Measurements from ENCODE around the gene HIPK4. TPM values are rescaled to one million over a fixed set of nuclear protein-coding genes. Genes with fewer than 3 reads are reported as not detected.
"Not testable (repeated sequence)": the region's sequence is repeated elsewhere in the genome, so short reads cannot be mapped to it uniquely, and the experiment has no call there.

The HIPK4 gene
- total RNA-seq, 2 experiments from 2014 or later, result 0.10 TPM

DNA sequence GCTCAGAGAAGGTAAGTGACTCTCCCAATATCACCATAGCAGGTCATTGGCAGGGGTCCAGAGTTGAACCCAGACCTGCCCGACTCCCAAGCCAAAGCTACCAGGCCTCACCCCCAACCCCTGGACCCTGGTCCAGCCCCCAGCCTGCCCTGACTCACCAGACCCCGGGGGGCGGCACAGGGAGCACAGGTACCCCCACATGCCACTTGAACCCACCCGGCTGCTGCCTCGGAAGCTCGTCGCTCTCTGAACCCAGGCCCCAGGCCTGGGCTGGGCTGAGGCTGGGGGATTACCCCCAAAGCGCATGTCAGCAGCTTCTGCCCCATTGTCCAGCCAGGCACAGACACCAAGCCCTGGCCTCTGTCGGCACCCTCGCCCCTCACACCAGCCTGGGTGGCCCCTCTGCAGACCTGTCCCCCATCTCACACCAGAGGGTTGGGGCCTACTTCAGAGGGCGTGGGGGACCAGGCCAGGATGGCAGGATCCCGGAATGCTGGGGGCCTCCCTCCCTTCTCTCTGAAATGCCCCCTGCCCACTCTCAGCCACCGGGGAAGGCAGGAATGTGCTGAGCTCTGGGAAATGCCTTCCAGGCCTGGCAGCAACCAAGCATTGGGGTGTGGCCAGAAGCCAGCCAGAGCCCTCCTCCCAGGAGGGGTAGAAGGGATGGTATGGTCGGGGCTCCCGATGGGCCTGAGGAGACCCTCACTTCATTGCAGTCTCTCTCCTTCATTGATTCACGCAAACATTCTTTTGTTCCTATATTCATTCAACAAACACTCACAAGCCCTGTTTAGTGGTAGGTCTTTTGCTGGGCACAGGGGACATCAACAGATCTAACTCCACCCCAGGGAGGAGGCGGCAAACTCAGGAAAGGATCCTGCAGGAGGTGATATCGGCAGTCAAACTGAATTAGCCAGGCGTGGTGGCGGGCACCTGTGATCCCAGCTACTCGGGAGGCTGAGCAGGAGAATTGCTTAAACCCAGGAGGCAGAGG is 24.9 kb upstream of the HIPK4 start:
- POLR2A ChIA-PET, result interaction anchor here (1.0 kb wide), 1 partner anchor 29 kb away, joined by 3 read pairs; no protein-coding TSS in a partner anchor
- Mint-ChIP-seq H3K36me3 (ENCODE audit: low read depth) (no peaks in the 10 kb centered on the region), H3K27ac (no peak overlapping the region), H3K4me1 (peaks cover 33% of the 10 kb centered on the region), H3K27me3 (peaks cover 1% of the 10 kb centered on the region), H3K9me3 (no peaks in the 10 kb centered on the region), H3K4me3 (no peak overlapping the region)
- DNase-seq, result no peak
- CTCF ChIA-PET, result interaction anchor here (1.9 kb wide), 1 partner anchor 10 kb away, joined by 5 read pairs; no protein-coding TSS in a partner anchor

DNA sequence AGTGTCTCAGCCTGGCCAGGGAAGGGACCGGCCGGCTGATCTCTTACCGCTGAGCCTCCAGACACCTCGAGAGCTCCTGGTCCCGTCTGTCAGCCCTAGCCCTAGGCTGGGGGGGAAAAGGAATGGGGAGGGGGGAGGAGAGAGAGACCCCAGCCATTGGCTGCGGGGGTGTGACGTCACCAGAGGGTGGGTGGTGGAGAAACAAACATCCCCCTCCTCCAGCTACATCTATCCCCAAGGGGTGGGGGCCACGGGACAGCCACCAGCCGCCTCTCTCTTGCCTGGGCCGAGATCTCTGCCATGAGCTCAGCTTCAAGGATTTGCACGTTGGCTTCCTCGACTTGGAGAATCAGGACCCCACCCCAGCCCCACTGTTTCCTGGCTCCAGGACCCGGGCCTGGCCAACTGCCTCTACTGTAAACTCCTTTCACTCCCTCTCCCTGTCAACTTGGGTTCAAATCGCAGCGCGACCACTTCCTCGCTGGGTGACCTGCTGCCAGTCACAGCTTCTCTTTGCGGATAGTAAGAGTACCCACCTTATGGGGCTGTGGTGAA is 23.4 kb upstream of the HIPK4 start, which contains the start of gene PRX:
Gene PRX, minus strand, starts transcription at position 88 of the 555 bp plus-strand sequence. CDS start 5,446 bp downstream, outside the sequence.
- H3K4me1 Mint-ChIP-seq, result peaks cover 26% of the 10 kb centered on the region
- no peak within 1 kb of the TSS for H3K4me3 Mint-ChIP-seq
- H3K27me3 Mint-ChIP-seq, result peaks cover 1% of the 10 kb centered on the region
- no peak for DNase-seq
- no peaks in the 10 kb centered on the region for H3K9me3 Mint-ChIP-seq
- no peaks in the 10 kb centered on the region for H3K36me3 Mint-ChIP-seq (ENCODE audit: low read depth)
- POLR2A ChIA-PET, result interaction anchor here (1.2 to 1.4 kb wide), 2 partner anchors 8 to 30 kb away, joined by 3 to 5 read pairs; no protein-coding TSS in a partner anchor
- CTCF ChIA-PET, result interaction anchor here (1.9 kb wide), 1 partner anchor 11 kb away, joined by 5 read pairs; no protein-coding TSS in a partner anchor
- no peak within 1 kb of the TSS for H3K27ac Mint-ChIP-seq

DNA sequence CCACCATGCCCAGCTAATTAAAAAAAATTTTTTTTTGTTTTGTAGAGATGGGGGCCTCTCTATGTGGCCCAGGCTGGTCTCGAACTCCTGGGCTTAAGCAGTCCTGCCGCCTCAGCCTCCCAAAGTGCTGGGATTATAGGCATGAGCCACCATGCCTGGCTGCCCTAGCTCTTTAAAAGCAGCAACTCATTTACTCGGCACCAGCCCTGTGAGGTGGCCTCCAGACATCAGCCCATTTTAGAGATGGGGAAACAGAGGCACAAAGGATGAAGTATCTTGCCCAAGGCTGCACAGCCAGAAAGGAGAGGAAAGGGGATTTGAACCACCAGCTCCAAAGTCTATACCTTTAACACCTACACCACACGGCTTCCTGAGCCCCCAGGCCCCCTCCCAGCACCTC is 22.9 kb upstream of the HIPK4 start:
- Mint-ChIP-seq H3K4me1 (peaks cover 26% of the 10 kb centered on the region), H3K27ac (no peak overlapping the region), H3K36me3 (ENCODE audit: low read depth) (no peaks in the 10 kb centered on the region), H3K4me3 (no peak overlapping the region), H3K27me3 (peaks cover 1% of the 10 kb centered on the region), H3K9me3 (no peaks in the 10 kb centered on the region)
- POLR2A ChIA-PET, result interaction anchor here (1.2 to 1.4 kb wide), 2 partner anchors 9 to 30 kb away, joined by 3 to 5 read pairs; no protein-coding TSS in a partner anchor
- CTCF ChIA-PET, result interaction anchor here (0.8 to 1.9 kb wide), 3 partner anchors 8 to 13 kb away, joined by 4 to 5 read pairs (median 4); partner anchors contain the start of gene SERTAD1
- DNase-seq, result no peak

- no peaks in the 10 kb centered on the region for H3K36me3 Mint-ChIP-seq (ENCODE audit: low read depth)
- DNase-seq, result no peak
- H3K9me3 Mint-ChIP-seq, result no peaks in the 10 kb centered on the region
- CTCF ChIA-PET, result interaction anchor here (0.8 to 1.8 kb wide), 3 partner anchors 9 to 14 kb away, joined by 4 to 10 read pairs (median 4); partner anchors contain the start of gene SERTAD1
- peaks cover 1% of the 10 kb centered on the region for H3K27me3 Mint-ChIP-seq
- no peak overlapping the region for H3K27ac Mint-ChIP-seq
- POLR2A ChIA-PET, result interaction anchor here (1.2 kb wide), 1 partner anchor 10 kb away, joined by 5 read pairs; no protein-coding TSS in a partner anchor
- H3K4me3 Mint-ChIP-seq, result no peak overlapping the region
- peaks cover 22% of the 10 kb centered on the region for H3K4me1 Mint-ChIP-seq
Measured at GRCh38 chr19:40411958-40412499, 22.0 kb upstream of the HIPK4 start.

DNA sequence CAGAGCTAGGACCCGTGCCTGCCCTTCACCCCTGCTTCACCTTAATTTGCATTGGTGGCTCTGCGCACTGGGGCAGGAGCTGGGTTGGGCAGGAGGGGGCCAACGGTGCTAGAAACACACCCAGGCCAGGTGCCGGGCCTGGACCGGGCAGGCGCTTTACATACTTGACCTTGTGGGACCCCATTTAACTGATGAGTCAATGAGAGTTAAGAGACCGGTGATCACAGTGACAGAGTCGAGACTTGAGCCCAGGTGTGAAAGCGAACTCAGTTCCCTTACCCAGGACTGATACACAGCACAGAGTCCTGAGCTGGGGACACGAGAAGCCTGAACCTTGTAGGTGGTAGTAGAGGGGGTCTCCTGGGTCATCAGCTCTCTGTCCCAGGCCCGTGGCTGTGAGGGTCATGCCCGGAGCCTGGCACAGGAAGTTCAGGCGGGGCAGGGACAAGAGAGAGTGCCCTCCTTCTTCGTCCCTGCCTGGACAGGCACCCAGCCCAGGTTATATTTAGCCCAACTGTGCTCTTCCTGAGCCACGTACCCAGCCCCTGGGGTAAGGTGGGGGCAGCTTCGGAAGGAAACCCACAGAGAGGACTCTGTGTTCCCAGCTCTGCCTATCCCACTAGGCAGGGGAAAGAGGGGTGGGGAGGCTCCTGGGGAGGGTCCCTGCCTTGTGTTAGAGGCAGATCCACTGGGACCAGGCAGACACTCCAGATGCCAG is 21.3 kb upstream of the HIPK4 start:
- no peak for DNase-seq
- CTCF ChIA-PET, result interaction anchor here (1.2 to 1.8 kb wide), 3 partner anchors 10 to 140 kb away, joined by 3 to 10 read pairs (median 4); partner anchors contain the start of gene SERTAD1
- no peaks in the 10 kb centered on the region for H3K36me3 Mint-ChIP-seq (ENCODE audit: low read depth)
- peaks cover 1% of the 10 kb centered on the region for H3K27me3 Mint-ChIP-seq
- peaks cover 16% of the 10 kb centered on the region for H3K4me1 Mint-ChIP-seq
- H3K4me3 Mint-ChIP-seq, result no peak overlapping the region
- no peaks in the 10 kb centered on the region for H3K9me3 Mint-ChIP-seq
- POLR2A ChIA-PET, result interaction anchor here (1.2 kb wide), 1 partner anchor 9 kb away, joined by 4 read pairs; no protein-coding TSS in a partner anchor
- no peak overlapping the region for H3K27ac Mint-ChIP-seq

GRCh38 chr19:40410030-40410389 is 20.0 kb upstream of the HIPK4 start:
- CTCF ChIA-PET, result interaction anchor here (1.3 to 2.5 kb wide), 2 partner anchors 10 to 16 kb away, joined by 3 to 16 read pairs; partner anchors contain the start of gene SERTAD1
- POLR2A ChIA-PET, result no interaction called here
- H3K36me3 Mint-ChIP-seq (ENCODE audit: low read depth), result no peaks in the 10 kb centered on the region
- H3K27me3 Mint-ChIP-seq, result peaks cover 1% of the 10 kb centered on the region
- peaks cover 11% of the 10 kb centered on the region for H3K4me1 Mint-ChIP-seq
- H3K4me3 Mint-ChIP-seq, result no peak overlapping the region
- no peak for DNase-seq
- H3K9me3 Mint-ChIP-seq, result no peaks in the 10 kb centered on the region
- no peak overlapping the region for H3K27ac Mint-ChIP-seq

- not testable (repeated sequence) for H3K36me3 Mint-ChIP-seq (ENCODE audit: low read depth); H3K9me3 Mint-ChIP-seq; H3K27me3 Mint-ChIP-seq; H3K4me3 Mint-ChIP-seq; H3K27ac Mint-ChIP-seq; DNase-seq
- H3K4me1 Mint-ChIP-seq, result peaks cover 16% of the 10 kb centered on the region
- POLR2A ChIA-PET, result interaction anchor here (2.6 kb wide), 1 partner anchor 12 kb away, joined by 14 read pairs; no protein-coding TSS in a partner anchor
- CTCF ChIA-PET, result interaction anchor here (1.1 to 2.5 kb wide), 2 partner anchors 8 to 12 kb away, joined by 5 to 16 read pairs; no protein-coding TSS in a partner anchor
Measured at GRCh38 chr19:40408598-40408925, 18.6 kb upstream of the HIPK4 start.

- H3K36me3 Mint-ChIP-seq (ENCODE audit: low read depth), result no peaks in the 10 kb centered on the region
- H3K4me3 Mint-ChIP-seq, result no peak overlapping the region
- ChIA-PET CTCF (interaction anchor here (1.1 to 2.5 kb wide), 2 partner anchors 9 to 12 kb away, joined by 5 to 16 read pairs; no protein-coding TSS in a partner anchor), POLR2A (interaction anchor here (0.7 to 2.6 kb wide), 2 partner anchors 13 to 44 kb away, joined by 3 to 14 read pairs; no protein-coding TSS in a partner anchor)
- no peaks in the 10 kb centered on the region for H3K27me3 Mint-ChIP-seq
- H3K27ac Mint-ChIP-seq, result no peak overlapping the region
- no peaks in the 10 kb centered on the region for H3K9me3 Mint-ChIP-seq
- peaks cover 21% of the 10 kb centered on the region for H3K4me1 Mint-ChIP-seq
- no peak for DNase-seq
Measured at GRCh38 chr19:40407714-40408597, 18.0 kb upstream of the HIPK4 start.

- no peaks in the 10 kb centered on the region for H3K36me3 Mint-ChIP-seq (ENCODE audit: low read depth)
- peak; percentile 89 for DNase-seq
- H3K4me3 Mint-ChIP-seq, result peak overlapping the region; percentile 90
- peak overlapping the region; percentile 58 for H3K27ac Mint-ChIP-seq
- H3K27me3 Mint-ChIP-seq, result peaks cover 3% of the 10 kb centered on the region
- H3K4me1 Mint-ChIP-seq, result peaks cover 33% of the 10 kb centered on the region
- POLR2A ChIA-PET, result interaction anchor here (0.8 to 2.7 kb wide), 10 partner anchors 8 to 374 kb away, joined by 3 to 15 read pairs (median 4); partner anchors contain the start of genes BLVRB, C19orf47, RAB4B and SERTAD1
- H3K9me3 Mint-ChIP-seq, result no peaks in the 10 kb centered on the region
- CTCF ChIA-PET, result interaction anchor here (0.8 to 3.5 kb wide), 4 partner anchors 17 to 98 kb away, joined by 3 to 25 read pairs (median 4); no protein-coding TSS in a partner anchor
Measured at GRCh38 chr19:40403262-40403984, 13.4 kb upstream of the HIPK4 start.

- DNase-seq, result no peak
- H3K4me3 Mint-ChIP-seq, result no peak overlapping the region
- no peaks in the 10 kb centered on the region for H3K9me3 Mint-ChIP-seq
- CTCF ChIA-PET, result interaction anchor here (1.4 kb wide), 1 partner anchor 20 kb away, joined by 5 read pairs; no protein-coding TSS in a partner anchor
- H3K4me1 Mint-ChIP-seq, result peaks cover 26% of the 10 kb centered on the region
- no peaks in the 10 kb centered on the region for H3K36me3 Mint-ChIP-seq (ENCODE audit: low read depth)
- POLR2A ChIA-PET, result no interaction called here
- H3K27ac Mint-ChIP-seq, result no peak overlapping the region
- H3K27me3 Mint-ChIP-seq, result peaks cover 3% of the 10 kb centered on the region
Measured at GRCh38 chr19:40400559-40400958, 10.6 kb upstream of the HIPK4 start.

Measured in activated CD4-positive, alpha-beta memory T cell treated with anti-CD3 and anti-CD28 coated beads, Interleukin-2, amount 10 ng/mL, durations not matched to agents 7 days and 5 days (primary cell).